Fibroblast of pulmonary artery (primary cell): ENCODE data around the gene GOLGA2.

Experiments
- DNase-seq: peaks from one replicate; pipeline ENCODE4 v3.0.0-alpha.2; 2010; ENCODE audit warnings: low read depth
- H3K4me3 ChIP-seq: replicated peaks from 2 replicates; pipeline ENCODE4 v1.5.1; 2011; ENCODE audit warnings: low read depth, mild to moderate bottlenecking, control low read depth, low read length, moderate library complexity
- TF ChIP-seq, protein P1 (sequence below): IDR thresholded peaks from 2 replicates; pipeline ENCODE4 v1.5.1; 2011; ENCODE audit warnings: mild to moderate bottlenecking, control low read depth, low read length, inconsistent platforms; ENCODE audit errors: missing control alignments

Gene GOLGA2

DNA sequence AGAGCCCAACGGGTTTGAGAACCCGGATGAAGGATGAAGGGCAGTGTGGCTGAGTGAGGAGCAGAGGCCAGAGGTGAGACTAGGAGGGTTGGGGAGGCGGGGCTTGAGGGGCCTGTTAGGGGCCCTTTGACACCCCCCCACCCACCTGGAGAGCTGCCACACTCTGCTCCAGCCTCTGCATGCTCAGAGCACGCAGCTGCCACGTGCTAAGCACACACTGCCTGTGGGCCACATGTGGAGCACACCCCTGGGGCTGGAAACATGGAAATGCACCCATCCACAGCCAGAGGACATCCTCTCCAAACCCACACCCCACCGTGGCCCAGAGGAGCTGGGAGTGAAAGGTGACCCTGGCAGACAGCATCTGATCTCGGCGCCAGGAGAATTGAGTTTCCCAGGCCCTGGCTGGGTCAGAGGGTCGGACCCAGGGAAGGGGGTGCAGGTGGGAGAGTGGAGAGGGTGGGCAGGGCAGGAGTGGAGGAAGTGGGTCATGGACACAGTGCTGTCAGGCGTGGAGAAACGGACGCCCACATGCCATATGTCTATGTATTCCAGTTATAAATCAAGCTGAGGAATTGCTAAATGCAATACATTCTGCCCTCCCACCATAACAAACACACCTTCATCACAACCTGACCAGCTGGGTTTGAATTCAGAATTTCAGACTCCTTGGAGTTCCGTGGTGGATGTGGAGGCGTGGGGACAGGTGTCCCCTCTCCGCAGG lies 66.7 kb downstream of the GOLGA2 start:
- TF ChIP-seq, protein P1, sequence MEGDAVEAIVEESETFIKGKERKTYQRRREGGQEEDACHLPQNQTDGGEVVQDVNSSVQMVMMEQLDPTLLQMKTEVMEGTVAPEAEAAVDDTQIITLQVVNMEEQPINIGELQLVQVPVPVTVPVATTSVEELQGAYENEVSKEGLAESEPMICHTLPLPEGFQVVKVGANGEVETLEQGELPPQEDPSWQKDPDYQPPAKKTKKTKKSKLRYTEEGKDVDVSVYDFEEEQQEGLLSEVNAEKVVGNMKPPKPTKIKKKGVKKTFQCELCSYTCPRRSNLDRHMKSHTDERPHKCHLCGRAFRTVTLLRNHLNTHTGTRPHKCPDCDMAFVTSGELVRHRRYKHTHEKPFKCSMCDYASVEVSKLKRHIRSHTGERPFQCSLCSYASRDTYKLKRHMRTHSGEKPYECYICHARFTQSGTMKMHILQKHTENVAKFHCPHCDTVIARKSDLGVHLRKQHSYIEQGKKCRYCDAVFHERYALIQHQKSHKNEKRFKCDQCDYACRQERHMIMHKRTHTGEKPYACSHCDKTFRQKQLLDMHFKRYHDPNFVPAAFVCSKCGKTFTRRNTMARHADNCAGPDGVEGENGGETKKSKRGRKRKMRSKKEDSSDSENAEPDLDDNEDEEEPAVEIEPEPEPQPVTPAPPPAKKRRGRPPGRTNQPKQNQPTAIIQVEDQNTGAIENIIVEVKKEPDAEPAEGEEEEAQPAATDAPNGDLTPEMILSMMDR: no peak
- no peak overlapping the region for H3K4me3 ChIP-seq
- no peak for DNase-seq

DNA sequence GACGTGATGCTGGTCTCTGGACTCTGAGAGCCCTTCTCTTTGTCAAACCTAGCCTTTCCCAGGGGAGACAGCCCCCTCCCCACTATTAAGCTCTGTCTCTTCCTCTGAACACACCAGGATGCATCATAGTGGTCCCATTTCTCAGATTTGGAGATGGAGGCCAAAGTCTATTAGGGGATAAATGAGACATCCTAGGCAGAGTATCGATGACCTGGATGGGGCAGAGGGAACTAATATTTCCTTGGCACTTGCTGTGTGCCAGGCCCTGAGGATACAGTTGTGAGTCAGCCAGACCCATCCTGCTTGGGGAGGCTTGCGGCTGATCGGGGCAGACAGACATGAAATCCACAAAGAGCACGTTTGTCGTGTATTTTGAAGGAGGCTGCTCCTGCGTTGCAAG lies 67.4 kb downstream of the GOLGA2 start:
- TF ChIP-seq, protein P1: no peak
- DNase-seq: no peak
- no peak overlapping the region for H3K4me3 ChIP-seq

DNA sequence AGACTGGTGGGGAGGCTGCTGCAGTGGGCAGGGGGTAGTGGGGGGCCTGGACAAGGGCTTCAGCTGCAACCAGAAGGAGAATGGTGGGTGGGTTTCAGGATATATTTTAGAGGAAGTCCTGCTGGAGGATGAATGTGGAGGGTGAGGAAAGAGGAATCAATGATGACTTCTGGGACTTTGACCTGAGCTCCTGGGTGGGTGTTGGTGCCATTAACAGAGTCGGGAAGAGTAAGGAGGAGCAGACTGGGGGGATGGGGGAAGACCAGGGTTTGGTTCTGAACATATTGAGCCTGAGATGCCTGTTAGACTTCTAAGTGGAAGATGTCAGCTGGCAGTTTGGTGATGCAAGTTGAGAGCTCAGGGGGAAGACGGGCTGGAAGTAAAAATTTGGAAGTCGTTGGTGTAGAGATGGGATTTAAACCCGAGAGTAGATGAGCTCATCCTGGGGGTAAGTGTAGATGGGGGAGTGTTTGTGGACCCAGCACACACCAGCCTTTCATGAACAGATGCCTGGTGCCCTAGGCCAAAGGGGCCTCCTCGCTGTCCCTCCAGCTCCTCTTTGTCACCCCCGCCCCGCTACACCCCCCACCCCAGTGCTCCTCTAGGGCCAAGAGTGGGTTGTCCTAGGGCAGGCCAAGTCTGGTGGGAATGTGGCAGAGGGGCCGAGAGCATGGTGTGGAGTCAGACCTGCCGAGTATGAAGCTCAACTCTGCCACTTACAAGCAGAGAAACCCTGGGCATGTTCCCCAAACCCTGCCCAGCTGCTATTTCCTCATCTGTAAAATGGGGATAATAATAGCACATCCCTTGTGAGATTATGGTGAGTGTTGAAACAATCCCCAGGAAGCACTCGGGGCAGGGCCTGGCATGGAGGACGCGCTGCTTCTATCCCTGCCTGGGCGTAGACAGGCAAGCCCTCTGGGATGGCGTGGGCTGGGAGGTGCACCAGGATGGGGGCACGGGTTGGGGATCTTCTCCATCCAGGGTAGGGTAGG lies 68.6 kb downstream of the GOLGA2 start:
- TF ChIP-seq, protein P1: no peak
- no peak for DNase-seq
- no peak overlapping the region for H3K4me3 ChIP-seq

DNA sequence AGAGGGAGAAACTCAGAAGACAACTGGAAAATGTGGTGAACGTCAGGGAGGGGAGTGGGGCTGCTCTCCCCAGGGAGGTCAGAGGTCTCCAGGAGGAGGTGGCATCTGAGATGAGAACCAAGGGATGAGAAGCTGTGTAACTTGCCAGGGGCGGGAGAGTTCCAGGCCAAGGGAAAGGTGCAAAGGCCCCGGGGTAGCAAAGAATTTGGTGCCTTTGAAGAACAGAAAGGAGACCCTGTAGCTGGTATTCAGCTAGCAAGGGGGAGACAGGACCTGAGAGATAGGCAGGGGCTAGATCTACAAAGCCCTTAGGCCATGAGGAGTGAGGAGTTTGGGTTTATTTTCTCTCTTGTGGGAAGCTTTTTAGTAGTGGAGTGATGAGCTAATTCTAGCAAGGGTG lies 69.3 kb downstream of the GOLGA2 start:
- TF ChIP-seq, protein P1: no peak
- no peak for DNase-seq
- no peak overlapping the region for H3K4me3 ChIP-seq
